ENCODE measurements around the gene ARID5B. TPM values are rescaled to one million over a fixed set of nuclear protein-coding genes. Genes with fewer than 3 reads are reported as not detected.

Gene ARID5B
- total and polyA plus RNA-seq, 2 experiments from 2014 or later, result 53.2 to 55.0 TPM

DNA sequence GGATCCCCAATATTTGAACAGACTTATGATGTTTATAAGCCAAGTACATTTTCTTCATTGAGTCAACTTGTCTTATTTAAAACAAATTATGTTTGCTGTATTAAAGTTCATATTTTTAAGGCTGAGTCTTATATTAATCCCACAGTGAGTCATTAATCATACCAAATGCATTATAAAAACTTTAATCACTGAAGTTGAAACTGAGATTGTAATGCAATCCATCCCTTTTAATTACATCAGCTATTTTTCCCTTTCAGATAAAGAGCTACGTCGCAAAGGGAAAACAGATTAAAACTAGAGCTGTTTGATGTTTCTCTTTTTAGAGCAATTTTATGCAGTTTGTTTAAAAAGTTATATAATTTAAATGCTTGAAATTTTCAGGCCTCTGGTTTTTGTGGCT lies 183.0 kb downstream of the ARID5B start:
- H3K79me2 ChIP-seq, result peaks cover 32% of the 10 kb centered on the region
- DNase-seq (ENCODE audit: low spot score), result no peak
- H3K9me2 ChIP-seq (replicated peaks; ENCODE audit: insufficient read depth), result no peaks in the 10 kb centered on the region
- H3K36me3 ChIP-seq (replicated peaks; ENCODE audit: insufficient read depth, low read depth), result no peaks in the 10 kb centered on the region
- no peak overlapping the region for H2AFZ ChIP-seq
- peaks cover 36% of the 10 kb centered on the region for H3K4me1 ChIP-seq (ENCODE audit: insufficient read depth)
- H3K9me3 ChIP-seq (ENCODE audit: low read depth), result no peaks in the 10 kb centered on the region
- H4K20me1 ChIP-seq (ENCODE audit: insufficient read depth, poor library complexity, severe bottlenecking), result no peaks in the 10 kb centered on the region
- WGBS (ENCODE audit: low lambda C conversion rate, missing lambda C conversion rate), result 63% methylated on average over 2 of the region's 2 CpGs
- no peak overlapping the region for H3K4me3 ChIP-seq
- H3K27ac ChIP-seq, result peak overlapping the region; percentile 83
- no peaks in the 10 kb centered on the region for H3K27me3 ChIP-seq
- H3K4me2 ChIP-seq, result no peak overlapping the region
- TF ChIP-seq EZH2phosphoT487 (IDR thresholded peaks at IDR 0.05; ENCODE audit: low read depth, severe bottlenecking, unreplicated experiment) (no peak), EZH2 (IDR thresholded peaks at IDR 0.05; ENCODE audit: borderline replicate concordance) (no peak)
- TF ChIP-seq, protein P1, sequence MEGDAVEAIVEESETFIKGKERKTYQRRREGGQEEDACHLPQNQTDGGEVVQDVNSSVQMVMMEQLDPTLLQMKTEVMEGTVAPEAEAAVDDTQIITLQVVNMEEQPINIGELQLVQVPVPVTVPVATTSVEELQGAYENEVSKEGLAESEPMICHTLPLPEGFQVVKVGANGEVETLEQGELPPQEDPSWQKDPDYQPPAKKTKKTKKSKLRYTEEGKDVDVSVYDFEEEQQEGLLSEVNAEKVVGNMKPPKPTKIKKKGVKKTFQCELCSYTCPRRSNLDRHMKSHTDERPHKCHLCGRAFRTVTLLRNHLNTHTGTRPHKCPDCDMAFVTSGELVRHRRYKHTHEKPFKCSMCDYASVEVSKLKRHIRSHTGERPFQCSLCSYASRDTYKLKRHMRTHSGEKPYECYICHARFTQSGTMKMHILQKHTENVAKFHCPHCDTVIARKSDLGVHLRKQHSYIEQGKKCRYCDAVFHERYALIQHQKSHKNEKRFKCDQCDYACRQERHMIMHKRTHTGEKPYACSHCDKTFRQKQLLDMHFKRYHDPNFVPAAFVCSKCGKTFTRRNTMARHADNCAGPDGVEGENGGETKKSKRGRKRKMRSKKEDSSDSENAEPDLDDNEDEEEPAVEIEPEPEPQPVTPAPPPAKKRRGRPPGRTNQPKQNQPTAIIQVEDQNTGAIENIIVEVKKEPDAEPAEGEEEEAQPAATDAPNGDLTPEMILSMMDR (IDR thresholded peaks at IDR 0.05; ENCODE audit: poor library complexity), result no peak

DNA sequence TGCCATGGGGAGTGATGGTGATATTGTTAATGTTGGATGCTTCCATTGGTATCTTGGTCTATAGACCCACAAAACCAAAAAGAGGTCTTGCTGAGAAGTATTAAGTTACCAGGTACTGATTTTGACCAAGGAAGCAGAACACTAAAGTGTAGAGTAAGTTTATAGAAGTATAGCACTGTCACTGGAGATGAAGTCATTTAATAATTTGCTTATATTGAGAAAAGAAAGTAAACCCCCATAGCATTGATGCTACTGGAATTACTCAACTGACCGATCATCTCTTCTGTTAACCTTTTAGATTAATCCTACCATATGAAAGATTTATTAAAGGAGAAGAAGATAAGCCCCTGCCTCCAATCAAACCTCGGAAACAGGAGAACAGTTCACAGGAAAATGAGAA lies 183.9 kb downstream of the ARID5B start:
- WGBS (ENCODE audit: low lambda C conversion rate, missing lambda C conversion rate), result 90% methylated on average over 2 of the region's 2 CpGs
- Histone ChIP-seq H4K20me1 (ENCODE audit: insufficient read depth, poor library complexity, severe bottlenecking) (no peaks in the 10 kb centered on the region), H3K4me3 (no peak overlapping the region), H3K79me2 (peaks cover 32% of the 10 kb centered on the region), H3K27me3 (no peaks in the 10 kb centered on the region), H3K4me1 (ENCODE audit: insufficient read depth) (peaks cover 36% of the 10 kb centered on the region), H3K36me3 (replicated peaks; ENCODE audit: insufficient read depth, low read depth) (no peaks in the 10 kb centered on the region), H3K9me3 (ENCODE audit: low read depth) (no peaks in the 10 kb centered on the region), H2AFZ (no peak overlapping the region), H3K27ac (peak overlapping the region; percentile 83), H3K4me2 (no peak overlapping the region), H3K9me2 (replicated peaks; ENCODE audit: insufficient read depth) (no peaks in the 10 kb centered on the region)
- DNase-seq (ENCODE audit: low spot score), result no peak
- TF ChIP-seq EZH2 (IDR thresholded peaks at IDR 0.05; ENCODE audit: borderline replicate concordance) (no peak), EZH2phosphoT487 (IDR thresholded peaks at IDR 0.05; ENCODE audit: low read depth, severe bottlenecking, unreplicated experiment) (no peak)
- TF ChIP-seq, protein P1 (IDR thresholded peaks at IDR 0.05; ENCODE audit: poor library complexity), result no peak

DNA sequence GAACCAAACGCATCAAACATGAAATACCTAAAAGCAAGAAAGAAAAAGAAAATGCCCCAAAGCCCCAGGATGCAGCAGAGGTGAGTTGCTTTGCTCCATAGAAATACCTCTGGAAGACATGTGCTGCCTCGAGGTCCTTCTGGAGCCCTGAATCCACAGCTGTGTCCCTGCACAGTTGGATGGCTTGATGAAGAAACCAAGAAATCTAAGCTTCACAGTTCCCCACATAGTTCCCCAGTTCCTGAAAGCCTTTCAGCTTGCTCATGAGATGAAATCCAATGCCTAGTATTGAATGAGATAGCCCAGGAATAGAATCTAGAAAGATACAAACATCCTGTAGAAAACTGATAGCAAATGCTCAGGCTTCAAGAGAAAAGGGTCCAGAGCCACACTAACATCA lies 184.3 kb downstream of the ARID5B start:
- no peak overlapping the region for H3K4me2 ChIP-seq
- no peaks in the 10 kb centered on the region for H3K36me3 ChIP-seq (replicated peaks; ENCODE audit: insufficient read depth, low read depth)
- 97% methylated on average over 2 of the region's 2 CpGs for WGBS (ENCODE audit: low lambda C conversion rate, missing lambda C conversion rate)
- TF ChIP-seq EZH2 (IDR thresholded peaks at IDR 0.05; ENCODE audit: borderline replicate concordance) (no peak), EZH2phosphoT487 (IDR thresholded peaks at IDR 0.05; ENCODE audit: low read depth, severe bottlenecking, unreplicated experiment) (no peak)
- TF ChIP-seq, protein P1 (IDR thresholded peaks at IDR 0.05; ENCODE audit: poor library complexity), result no peak
- no peaks in the 10 kb centered on the region for H3K9me2 ChIP-seq (replicated peaks; ENCODE audit: insufficient read depth)
- DNase-seq (ENCODE audit: low spot score), result no peak
- H3K27ac ChIP-seq, result no peak overlapping the region
- peaks cover 34% of the 10 kb centered on the region for H3K4me1 ChIP-seq (ENCODE audit: insufficient read depth)
- no peaks in the 10 kb centered on the region for H4K20me1 ChIP-seq (ENCODE audit: insufficient read depth, poor library complexity, severe bottlenecking)
- peaks cover 33% of the 10 kb centered on the region for H3K79me2 ChIP-seq
- no peaks in the 10 kb centered on the region for H3K27me3 ChIP-seq
- no peak overlapping the region for H3K4me3 ChIP-seq
- no peak overlapping the region for H2AFZ ChIP-seq
- H3K9me3 ChIP-seq (ENCODE audit: low read depth), result no peaks in the 10 kb centered on the region

DNA sequence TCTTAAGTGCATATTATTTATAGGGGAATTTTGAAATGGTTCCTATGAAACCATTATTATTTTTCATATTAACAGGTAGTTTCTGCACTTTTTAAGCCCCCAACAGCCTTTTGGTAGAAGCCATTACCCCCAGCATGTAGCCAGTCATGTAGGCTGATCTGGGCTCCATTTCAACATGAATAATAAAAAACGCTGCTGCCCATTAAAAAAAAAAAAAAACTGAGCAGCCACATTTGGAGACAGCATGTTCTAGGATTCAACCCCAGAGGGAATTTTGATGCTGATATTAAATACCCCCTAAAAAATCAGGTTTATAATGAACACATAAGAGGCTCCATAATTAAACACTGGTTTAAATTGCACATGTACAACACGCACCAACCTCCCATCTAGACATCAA lies 185.8 kb downstream of the ARID5B start:
- Histone ChIP-seq H3K4me1 (ENCODE audit: insufficient read depth) (peaks cover 22% of the 10 kb centered on the region), H3K79me2 (peaks cover 41% of the 10 kb centered on the region), H4K20me1 (ENCODE audit: insufficient read depth, poor library complexity, severe bottlenecking) (no peaks in the 10 kb centered on the region), H3K9me2 (replicated peaks; ENCODE audit: insufficient read depth) (no peaks in the 10 kb centered on the region), H3K9me3 (ENCODE audit: low read depth) (no peaks in the 10 kb centered on the region), H3K4me2 (no peak overlapping the region), H2AFZ (no peak overlapping the region), H3K27me3 (no peaks in the 10 kb centered on the region), H3K36me3 (replicated peaks; ENCODE audit: insufficient read depth, low read depth) (no peaks in the 10 kb centered on the region), H3K27ac (no peak overlapping the region), H3K4me3 (no peak overlapping the region)
- no peak for TF ChIP-seq EZH2phosphoT487 (IDR thresholded peaks at IDR 0.05; ENCODE audit: low read depth, severe bottlenecking, unreplicated experiment)
- TF ChIP-seq, protein P1 (IDR thresholded peaks at IDR 0.05; ENCODE audit: poor library complexity), result no peak
- TF ChIP-seq EZH2 (IDR thresholded peaks at IDR 0.05; ENCODE audit: borderline replicate concordance), result no peak
- DNase-seq (ENCODE audit: low spot score), result no peak
- WGBS (ENCODE audit: low lambda C conversion rate, missing lambda C conversion rate), result 81% methylated on average over 2 of the region's 2 CpGs
